LNCaP clone FGC (cell line): Measurements from ENCODE around the gene DHX58.
"Not testable (repeated sequence)": the region's sequence is repeated elsewhere in the genome, so short reads cannot be mapped to it uniquely, and the experiment has no call there.

Experiments used
- DNase-seq: peaks from one replicate; pipeline ENCODE4 v3.0.0-alpha.2; 2011; ENCODE audit warnings: low read depth
- H3K4me3 ChIP-seq: 2 replicates; pipeline ENCODE4 v1.5.1; 2011; ENCODE audit warnings: mild to moderate bottlenecking, low read depth, low read length, control low read depth
- CTCF ChIP-seq: IDR thresholded peaks from 2 replicates; pipeline ENCODE4 v1.5.1; 2012; ENCODE audit warnings: mild to moderate bottlenecking; ENCODE audit not compliant: control insufficient read depth, insufficient read depth; ENCODE audit errors: extremely low read depth

DHX58 gene

GRCh38 chr17:42142371-42142896 is 29.9 kb upstream of the DHX58 start:
- no peak for DNase-seq
- no peak overlapping the region for H3K4me3 ChIP-seq
- no peak for TF ChIP-seq CTCF

GRCh38 chr17:42141382-42141781 is 28.9 kb upstream of the DHX58 start:
- DNase-seq = no peak
- no peak for TF ChIP-seq CTCF
- no peak overlapping the region for H3K4me3 ChIP-seq

- DNase-seq = not testable (repeated sequence)
Measured at GRCh38 chr17:42140690-42141089, 28.2 kb upstream of the DHX58 start.

GRCh38 chr17:42138749-42139492 is 26.4 kb upstream of the DHX58 start:
- DNase-seq = no peak
- no peak overlapping the region for H3K4me3 ChIP-seq
- TF ChIP-seq CTCF = no peak

More at GRCh38 chr17:42140690-42141089, 28.2 kb upstream of the DHX58 start:
- not testable (repeated sequence) for H3K4me3 ChIP-seq

- H3K4me3 ChIP-seq = peak overlapping the region; percentile 50
- DNase-seq = no peak
- no peak for TF ChIP-seq CTCF
Measured at GRCh38 chr17:42136654-42137051, 24.1 kb upstream of the DHX58 start.

GRCh38 chr17:42135664-42136653 is 23.4 kb upstream of the DHX58 start:
- H3K4me3 ChIP-seq = peak overlapping the region; percentile 50
- no peak for TF ChIP-seq CTCF
- DNase-seq = peak; percentile 96

- TF ChIP-seq CTCF = no peak
- DNase-seq = no peak
- peak overlapping the region; percentile 50 for H3K4me3 ChIP-seq
Measured at GRCh38 chr17:42135151-42135550, 22.6 kb upstream of the DHX58 start.
